Measurements from ENCODE around the gene LIN28B.

Gene LIN28B

GRCh38 chr6:104956731-104957294 is at the start of gene LIN28B:
Gene LIN28B (plus strand): TSS chr6:104957107. CDS start chr6:104957251, 144 bp downstream.
- Histone ChIP-seq H3K9me3 (ENCODE audit: low read length) (no peaks in the 10 kb centered on the region), H3K27me3 (ENCODE audit: insufficient read depth, low read length) (no peaks in the 10 kb centered on the region), H3K4me3 (ENCODE audit: low read length) (peak within 1 kb of the TSS; percentile 100), H3K36me3 (ENCODE audit: insufficient read depth, low read length) (peaks cover under 1% of the 10 kb centered on the region), H3K4me1 (ENCODE audit: insufficient read depth, low read length) (peaks cover 49% of the 10 kb centered on the region), H2AFZ (ENCODE audit: low read depth, low read length) (peak within 1 kb of the TSS; percentile 51)

GRCh38 chr6:104908031-104908887 is 48.6 kb upstream of the LIN28B start:
- no peak overlapping the region for H3K4me3 ChIP-seq (ENCODE audit: low read length)
- no peaks in the 10 kb centered on the region for H3K27me3 ChIP-seq (ENCODE audit: insufficient read depth, low read length)
- H3K36me3 ChIP-seq (ENCODE audit: insufficient read depth, low read length), result no peaks in the 10 kb centered on the region
- no peaks in the 10 kb centered on the region for H3K4me1 ChIP-seq (ENCODE audit: insufficient read depth, low read length)
- H3K9me3 ChIP-seq (ENCODE audit: low read length), result no peaks in the 10 kb centered on the region
- no peak overlapping the region for H2AFZ ChIP-seq (ENCODE audit: low read depth, low read length)

GRCh38 chr6:104908888-104909525 is 47.9 kb upstream of the LIN28B start:
- no peaks in the 10 kb centered on the region for H3K27me3 ChIP-seq (ENCODE audit: insufficient read depth, low read length)
- no peaks in the 10 kb centered on the region for H3K4me1 ChIP-seq (ENCODE audit: insufficient read depth, low read length)
- H3K36me3 ChIP-seq (ENCODE audit: insufficient read depth, low read length), result no peaks in the 10 kb centered on the region
- no peak overlapping the region for H3K4me3 ChIP-seq (ENCODE audit: low read length)
- H2AFZ ChIP-seq (ENCODE audit: low read depth, low read length), result no peak overlapping the region
- no peaks in the 10 kb centered on the region for H3K9me3 ChIP-seq (ENCODE audit: low read length)

- H3K36me3 ChIP-seq (ENCODE audit: insufficient read depth, low read length), result no peaks in the 10 kb centered on the region
- no peaks in the 10 kb centered on the region for H3K9me3 ChIP-seq (ENCODE audit: low read length)
- H2AFZ ChIP-seq (ENCODE audit: low read depth, low read length), result no peak overlapping the region
- no peaks in the 10 kb centered on the region for H3K4me1 ChIP-seq (ENCODE audit: insufficient read depth, low read length)
- H3K27me3 ChIP-seq (ENCODE audit: insufficient read depth, low read length), result no peaks in the 10 kb centered on the region
- H3K4me3 ChIP-seq (ENCODE audit: low read length), result no peak overlapping the region
These were observed 35.0 kb upstream of the LIN28B start for GRCh38 chr6:104921896-104922295.

- H3K4me1 ChIP-seq (ENCODE audit: insufficient read depth, low read length), result no peaks in the 10 kb centered on the region
- H3K9me3 ChIP-seq (ENCODE audit: low read length), result no peaks in the 10 kb centered on the region
- no peaks in the 10 kb centered on the region for H3K27me3 ChIP-seq (ENCODE audit: insufficient read depth, low read length)
- no peak overlapping the region for H3K4me3 ChIP-seq (ENCODE audit: low read length)
- no peak overlapping the region for H2AFZ ChIP-seq (ENCODE audit: low read depth, low read length)
- no peaks in the 10 kb centered on the region for H3K36me3 ChIP-seq (ENCODE audit: insufficient read depth, low read length)
These were observed 28.8 kb upstream of the LIN28B start for GRCh38 chr6:104928141-104928540.

GRCh38 chr6:104929353-104929752 is 27.6 kb upstream of the LIN28B start:
- Histone ChIP-seq H3K27me3 (ENCODE audit: insufficient read depth, low read length) (no peaks in the 10 kb centered on the region), H3K9me3 (ENCODE audit: low read length) (no peaks in the 10 kb centered on the region), H3K4me1 (ENCODE audit: insufficient read depth, low read length) (no peaks in the 10 kb centered on the region), H3K4me3 (ENCODE audit: low read length) (no peak overlapping the region), H2AFZ (ENCODE audit: low read depth, low read length) (no peak overlapping the region), H3K36me3 (ENCODE audit: insufficient read depth, low read length) (no peaks in the 10 kb centered on the region)

GRCh38 chr6:104930939-104931338 is 26.0 kb upstream of the LIN28B start:
- Histone ChIP-seq H3K27me3 (ENCODE audit: insufficient read depth, low read length) (no peaks in the 10 kb centered on the region), H3K9me3 (ENCODE audit: low read length) (no peaks in the 10 kb centered on the region), H3K36me3 (ENCODE audit: insufficient read depth, low read length) (no peaks in the 10 kb centered on the region), H2AFZ (ENCODE audit: low read depth, low read length) (no peak overlapping the region), H3K4me1 (ENCODE audit: insufficient read depth, low read length) (no peaks in the 10 kb centered on the region), H3K4me3 (ENCODE audit: low read length) (no peak overlapping the region)

GRCh38 chr6:104936766-104937535 is 20.0 kb upstream of the LIN28B start:
- Histone ChIP-seq H3K36me3 (ENCODE audit: insufficient read depth, low read length) (no peaks in the 10 kb centered on the region), H3K4me1 (ENCODE audit: insufficient read depth, low read length) (no peaks in the 10 kb centered on the region), H3K27me3 (ENCODE audit: insufficient read depth, low read length) (no peaks in the 10 kb centered on the region), H2AFZ (ENCODE audit: low read depth, low read length) (no peak overlapping the region), H3K9me3 (ENCODE audit: low read length) (peaks cover 2% of the 10 kb centered on the region), H3K4me3 (ENCODE audit: low read length) (no peak overlapping the region)

- H3K4me1 ChIP-seq (ENCODE audit: insufficient read depth, low read length), result peaks cover 9% of the 10 kb centered on the region
- no peaks in the 10 kb centered on the region for H3K36me3 ChIP-seq (ENCODE audit: insufficient read depth, low read length)
- peak overlapping the region; percentile 72 for H3K4me3 ChIP-seq (ENCODE audit: low read length)
- peaks cover 2% of the 10 kb centered on the region for H3K9me3 ChIP-seq (ENCODE audit: low read length)
- H2AFZ ChIP-seq (ENCODE audit: low read depth, low read length), result peak overlapping the region; percentile 69
- no peaks in the 10 kb centered on the region for H3K27me3 ChIP-seq (ENCODE audit: insufficient read depth, low read length)
These were observed 16.5 kb upstream of the LIN28B start for GRCh38 chr6:104940238-104940892.

GRCh38 chr6:104940893-104941728 is 15.8 kb upstream of the LIN28B start:
- Histone ChIP-seq H3K9me3 (ENCODE audit: low read length) (peaks cover 2% of the 10 kb centered on the region), H3K4me1 (ENCODE audit: insufficient read depth, low read length) (peaks cover 9% of the 10 kb centered on the region)

GRCh38 chr6:104941729-104942091 is 15.2 kb upstream of the LIN28B start:
- peak overlapping the region; percentile 97 for H3K4me3 ChIP-seq (ENCODE audit: low read length)
- no peaks in the 10 kb centered on the region for H3K27me3 ChIP-seq (ENCODE audit: insufficient read depth, low read length)
- peaks cover 9% of the 10 kb centered on the region for H3K4me1 ChIP-seq (ENCODE audit: insufficient read depth, low read length)
- H2AFZ ChIP-seq (ENCODE audit: low read depth, low read length), result peak overlapping the region; percentile 97
- H3K9me3 ChIP-seq (ENCODE audit: low read length), result peaks cover under 1% of the 10 kb centered on the region
- H3K36me3 ChIP-seq (ENCODE audit: insufficient read depth, low read length), result no peaks in the 10 kb centered on the region

More at GRCh38 chr6:104940893-104941728, 15.8 kb upstream of the LIN28B start:
- Histone ChIP-seq H2AFZ (ENCODE audit: low read depth, low read length) (peak overlapping the region; percentile 97), H3K4me3 (ENCODE audit: low read length) (peak overlapping the region; percentile 97), H3K36me3 (ENCODE audit: insufficient read depth, low read length) (no peaks in the 10 kb centered on the region), H3K27me3 (ENCODE audit: insufficient read depth, low read length) (no peaks in the 10 kb centered on the region)

GRCh38 chr6:104943781-104944180 is 13.1 kb upstream of the LIN28B start:
- Histone ChIP-seq H3K4me1 (ENCODE audit: insufficient read depth, low read length) (peaks cover 10% of the 10 kb centered on the region), H3K36me3 (ENCODE audit: insufficient read depth, low read length) (no peaks in the 10 kb centered on the region), H3K9me3 (ENCODE audit: low read length) (no peaks in the 10 kb centered on the region), H2AFZ (ENCODE audit: low read depth, low read length) (no peak overlapping the region), H3K4me3 (ENCODE audit: low read length) (peak overlapping the region; percentile 14), H3K27me3 (ENCODE audit: insufficient read depth, low read length) (no peaks in the 10 kb centered on the region)

All from neuron (in vitro differentiated cells).